ENCODE data around the gene ATP2C2. TPM values are rescaled to one million over a fixed set of nuclear protein-coding genes. Genes with fewer than 3 reads are reported as not detected.

The ATP2C2 gene
- total and polyA plus RNA-seq, 7 donors: 2.5 to 60.7 (median 7.2) TPM; not detected in 2

DNA sequence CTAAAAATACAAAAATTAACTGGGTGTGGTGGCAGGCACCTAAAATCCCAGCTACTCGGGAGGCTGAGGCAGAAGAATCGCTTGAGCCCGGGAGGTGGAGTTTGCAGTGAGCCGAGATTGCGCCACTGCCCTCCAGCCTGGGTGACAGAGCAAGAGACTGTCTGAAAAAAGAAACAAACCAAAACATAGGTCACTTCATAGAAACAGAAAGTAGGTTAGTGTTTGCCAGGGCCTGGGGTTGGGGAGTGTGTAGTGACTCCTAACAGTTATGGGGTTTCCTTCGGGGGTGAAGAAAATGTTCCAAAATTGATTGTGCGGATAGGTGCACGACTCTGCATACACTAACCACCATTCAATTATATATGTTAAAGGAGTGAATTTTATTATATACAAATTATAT, 59.2 kb downstream of the ATP2C2 start:
- H3K9me3 ChIP-seq: no peaks in the 10 kb centered on the region
- no peak overlapping the region for H3K27ac ChIP-seq
- H3K4me3 ChIP-seq: no peak overlapping the region
- 80 to 81% methylated on average over 8 of the region's 8 CpGs for WGBS, 2 donors
- DNase-seq: no peak
- H3K36me3 ChIP-seq: no peaks in the 10 kb centered on the region
- peaks cover 0 to 5% (median 0%) of the 10 kb centered on the region in 3 donors for H3K27me3 ChIP-seq
- intact Hi-C loops (cut with DNase I): no loop called here
- TF ChIP-seq POLR2AphosphoS5 (IDR thresholded peaks at IDR 0.05): no peak
- TF ChIP-seq, protein P1, sequence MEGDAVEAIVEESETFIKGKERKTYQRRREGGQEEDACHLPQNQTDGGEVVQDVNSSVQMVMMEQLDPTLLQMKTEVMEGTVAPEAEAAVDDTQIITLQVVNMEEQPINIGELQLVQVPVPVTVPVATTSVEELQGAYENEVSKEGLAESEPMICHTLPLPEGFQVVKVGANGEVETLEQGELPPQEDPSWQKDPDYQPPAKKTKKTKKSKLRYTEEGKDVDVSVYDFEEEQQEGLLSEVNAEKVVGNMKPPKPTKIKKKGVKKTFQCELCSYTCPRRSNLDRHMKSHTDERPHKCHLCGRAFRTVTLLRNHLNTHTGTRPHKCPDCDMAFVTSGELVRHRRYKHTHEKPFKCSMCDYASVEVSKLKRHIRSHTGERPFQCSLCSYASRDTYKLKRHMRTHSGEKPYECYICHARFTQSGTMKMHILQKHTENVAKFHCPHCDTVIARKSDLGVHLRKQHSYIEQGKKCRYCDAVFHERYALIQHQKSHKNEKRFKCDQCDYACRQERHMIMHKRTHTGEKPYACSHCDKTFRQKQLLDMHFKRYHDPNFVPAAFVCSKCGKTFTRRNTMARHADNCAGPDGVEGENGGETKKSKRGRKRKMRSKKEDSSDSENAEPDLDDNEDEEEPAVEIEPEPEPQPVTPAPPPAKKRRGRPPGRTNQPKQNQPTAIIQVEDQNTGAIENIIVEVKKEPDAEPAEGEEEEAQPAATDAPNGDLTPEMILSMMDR (IDR thresholded peaks at IDR 0.05): no peak
- no peak for TF ChIP-seq EP300 (IDR thresholded peaks at IDR 0.05)
- no peak for TF ChIP-seq POLR2A (IDR thresholded peaks at IDR 0.05)
- no peaks in the 10 kb centered on the region for H3K4me1 ChIP-seq

DNA sequence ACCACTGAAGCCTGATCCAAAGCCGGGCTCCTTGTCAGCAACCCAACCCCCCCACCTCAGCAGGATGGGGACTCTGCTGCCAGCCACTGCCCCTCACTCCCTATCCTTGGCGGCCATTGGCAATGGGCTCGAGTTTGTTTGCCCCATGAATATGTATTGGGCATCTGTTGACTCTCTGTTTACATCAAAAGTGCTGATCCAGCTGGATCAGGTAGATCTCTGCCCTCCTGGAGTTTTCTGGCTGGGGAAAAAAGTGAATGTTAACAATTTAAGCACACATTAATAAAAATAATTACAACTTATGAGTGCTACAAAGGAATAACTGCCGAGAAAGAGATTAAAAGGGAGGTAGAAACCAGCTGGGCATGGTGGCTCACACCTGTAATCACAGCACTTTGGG, 62.5 kb downstream of the ATP2C2 start:
- no peak for DNase-seq
- no peaks in the 10 kb centered on the region for H3K9me3 ChIP-seq
- no peaks in the 10 kb centered on the region for H3K36me3 ChIP-seq
- intact Hi-C loops (cut with DNase I): no loop called here
- H3K4me3 ChIP-seq: no peak overlapping the region
- H3K4me1 ChIP-seq: no peaks in the 10 kb centered on the region
- H3K27me3 ChIP-seq: peaks cover 0 to 6% (median 0%) of the 10 kb centered on the region in 3 donors
- H3K27ac ChIP-seq: no peak overlapping the region
- TF ChIP-seq, protein P1 (IDR thresholded peaks at IDR 0.05): no peak
- no peak for TF ChIP-seq POLR2AphosphoS5 (IDR thresholded peaks at IDR 0.05)
- TF ChIP-seq POLR2A (IDR thresholded peaks at IDR 0.05): no peak
- no peak for TF ChIP-seq EP300 (IDR thresholded peaks at IDR 0.05)
- WGBS, 2 donors: 71 to 80% methylated on average over 4 of the region's 4 CpGs

DNA sequence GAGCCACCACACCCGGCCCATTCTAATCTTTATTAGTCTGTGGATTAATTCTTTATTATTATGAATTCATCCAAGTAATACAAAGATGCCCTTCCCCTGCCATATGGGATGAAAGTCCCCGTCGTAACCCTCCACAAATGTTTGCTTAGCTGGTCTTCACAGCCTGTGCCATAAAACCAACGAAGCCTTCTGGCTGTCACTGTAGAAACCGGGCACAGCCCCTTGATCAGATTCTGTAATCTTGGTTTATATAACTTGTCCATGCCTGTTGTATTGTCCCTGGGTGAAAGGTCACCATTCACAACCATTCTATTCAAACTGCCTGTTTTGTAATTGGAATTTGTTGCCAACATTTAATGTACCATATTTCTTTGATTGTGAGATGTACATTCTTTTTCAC, 66.5 kb downstream of the ATP2C2 start:
- Histone ChIP-seq H3K4me3 (no peak overlapping the region), H3K4me1 (no peaks in the 10 kb centered on the region), H3K9me3 (no peaks in the 10 kb centered on the region), H3K36me3 (no peaks in the 10 kb centered on the region), H3K27me3 (peaks cover 0 to 6% (median 0%) of the 10 kb centered on the region in 3 donors), H3K27ac (no peak overlapping the region)
- no peak for DNase-seq
- TF ChIP-seq EP300 (IDR thresholded peaks at IDR 0.05) (no peak), POLR2AphosphoS5 (IDR thresholded peaks at IDR 0.05) (no peak), POLR2A (IDR thresholded peaks at IDR 0.05) (no peak)
- TF ChIP-seq, protein P1 (IDR thresholded peaks at IDR 0.05): no peak
- WGBS, 2 donors: 13 to 62% methylated on average over 5 of the region's 5 CpGs
- intact Hi-C loops (cut with DNase I): no loop called here

DNA sequence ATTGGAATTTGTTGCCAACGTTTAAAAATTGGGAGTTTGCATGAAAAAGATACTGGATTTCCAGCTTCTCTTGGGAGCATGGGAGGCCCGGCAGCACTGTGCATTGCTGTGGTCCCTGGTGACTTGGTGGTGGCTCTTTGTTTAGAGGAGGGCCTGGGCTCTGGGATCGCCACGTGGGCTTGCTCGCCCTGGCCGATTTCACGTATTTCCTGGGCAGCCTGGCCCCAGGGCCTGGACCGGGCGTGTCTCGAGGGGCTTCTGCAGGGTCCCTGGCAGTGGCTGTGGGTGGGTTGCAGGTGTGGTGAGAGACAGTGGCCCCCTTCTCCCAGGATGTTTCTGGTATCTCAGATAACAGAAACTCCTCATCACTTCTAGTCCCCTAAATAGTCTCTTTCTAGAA, 67.9 kb downstream of the ATP2C2 start:
- Histone ChIP-seq H3K27me3 (peaks cover 0 to 6% (median 0%) of the 10 kb centered on the region in 3 donors), H3K9me3 (no peaks in the 10 kb centered on the region), H3K4me3 (no peak overlapping the region), H3K4me1 (no peaks in the 10 kb centered on the region), H3K36me3 (no peaks in the 10 kb centered on the region), H3K27ac (no peak overlapping the region)
- 82 to 86% methylated on average over 10 of the region's 10 CpGs for WGBS, 2 donors
- TF ChIP-seq, protein P1 (IDR thresholded peaks at IDR 0.05): no peak
- TF ChIP-seq EP300 (IDR thresholded peaks at IDR 0.05): no peak
- no peak for TF ChIP-seq POLR2AphosphoS5 (IDR thresholded peaks at IDR 0.05)
- TF ChIP-seq POLR2A (IDR thresholded peaks at IDR 0.05): no peak
- no peak for DNase-seq
- intact Hi-C loops (cut with DNase I): no loop called here
